NCI-H2107 treated with DMSO at 0.1 percent for 48 hours (cell line): ENCODE measurements around the gene TRIP12.
"Not testable (repeated sequence)": the region's sequence is repeated elsewhere in the genome, so short reads cannot be mapped to it uniquely, and the experiment has no call there.

ENCODE experiments used
- DNase-seq: peaks from one replicate; lab custom pipeline; 2025; ENCODE audit not compliant: unreplicated experiment; lab: John Stamatoyannopoulos, UW

The TRIP12 gene

DNA sequence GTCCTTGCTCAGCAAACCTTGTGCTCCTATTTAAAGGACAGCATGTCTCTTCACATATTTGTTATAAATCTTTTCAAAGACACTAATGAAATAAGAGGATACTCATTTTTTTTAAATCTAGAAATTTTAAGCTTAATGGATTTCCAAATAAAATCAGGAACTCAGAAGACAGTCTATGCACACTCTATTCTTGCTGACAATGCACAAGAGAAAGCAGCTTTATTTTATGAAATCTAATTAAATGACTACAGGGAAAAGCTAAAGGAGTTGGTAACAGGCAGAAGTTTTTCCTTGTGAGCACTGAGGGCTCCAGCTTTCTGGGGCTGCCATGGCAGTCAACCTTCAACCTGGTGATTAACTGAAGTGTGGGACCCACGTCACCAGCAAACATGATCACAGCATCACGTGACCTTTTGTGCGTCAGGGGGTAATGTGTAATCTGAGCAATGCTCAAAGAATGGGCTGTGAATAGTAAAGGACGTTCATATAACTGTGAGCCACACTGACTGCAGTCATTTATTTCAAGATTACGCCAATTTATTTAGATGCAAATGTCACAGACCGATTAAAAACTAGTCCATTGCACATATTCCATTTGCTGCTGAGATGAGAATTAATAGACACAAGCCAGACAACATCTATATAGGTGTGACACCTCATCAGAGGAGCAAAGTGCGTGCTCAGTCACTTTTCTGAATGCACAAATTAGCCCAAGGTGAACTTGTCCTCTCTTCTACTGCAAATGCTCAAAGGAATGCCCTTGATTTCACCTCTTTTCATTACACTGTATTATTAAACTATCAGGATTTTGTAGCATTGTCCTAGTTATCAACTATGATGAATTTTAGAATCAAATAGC is 195.9 kb downstream of the TRIP12 start:
- peak; percentile 55 for DNase-seq

DNA sequence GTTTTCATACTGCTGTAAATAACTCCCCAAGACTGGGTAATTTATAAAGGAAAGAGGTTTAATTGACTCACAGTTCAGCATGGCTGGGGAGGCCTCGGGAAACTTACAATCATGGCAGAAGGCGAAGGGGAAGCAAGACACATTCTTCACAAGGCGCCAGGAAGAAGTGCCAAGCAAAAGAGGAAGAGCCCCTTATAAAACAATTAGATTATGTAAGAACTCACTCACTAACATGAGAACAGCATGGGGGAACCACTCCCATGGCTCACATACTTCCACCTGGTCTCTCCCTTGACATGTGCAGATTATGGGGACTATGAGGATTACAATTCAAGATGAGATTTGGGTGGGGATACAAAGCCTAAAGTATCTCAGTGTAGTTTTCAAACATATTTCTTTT is 198.6 kb downstream of the TRIP12 start:
- DNase-seq: not testable (repeated sequence)

DNA sequence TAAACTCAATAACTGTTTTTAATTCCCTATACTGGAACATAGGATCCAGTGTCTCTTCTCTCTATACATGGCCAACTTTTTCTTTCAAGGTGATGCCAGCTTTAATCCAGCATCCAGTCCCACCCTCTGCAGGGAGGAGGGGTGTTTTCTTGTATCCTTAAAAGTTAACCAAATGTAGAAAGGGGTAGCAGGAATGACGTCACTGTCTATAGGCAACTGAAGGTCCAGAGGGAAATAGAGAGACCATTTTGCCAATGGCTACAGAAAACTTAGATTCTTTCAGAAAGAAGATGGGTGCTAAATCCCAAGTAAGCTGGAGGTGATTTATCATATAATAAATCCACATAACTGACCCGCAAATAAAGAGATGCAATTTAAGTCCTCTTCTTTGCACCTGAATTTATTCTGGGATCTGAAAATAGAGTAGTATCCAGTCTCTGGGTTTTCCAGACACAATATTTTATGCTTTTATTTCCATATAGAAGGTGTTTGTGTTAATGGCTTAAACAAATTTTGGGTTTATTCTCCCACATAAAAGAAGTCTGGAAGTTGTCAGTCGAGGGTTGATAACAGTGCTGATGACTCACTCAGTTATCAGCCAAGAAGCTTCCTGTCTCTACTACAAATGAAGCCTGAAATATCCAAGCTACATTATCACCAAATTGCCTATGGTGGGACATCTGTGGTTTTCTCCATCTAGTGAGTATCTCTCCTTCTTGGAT is 201.7 kb downstream of the TRIP12 start:
- DNase-seq: no peak

DNA sequence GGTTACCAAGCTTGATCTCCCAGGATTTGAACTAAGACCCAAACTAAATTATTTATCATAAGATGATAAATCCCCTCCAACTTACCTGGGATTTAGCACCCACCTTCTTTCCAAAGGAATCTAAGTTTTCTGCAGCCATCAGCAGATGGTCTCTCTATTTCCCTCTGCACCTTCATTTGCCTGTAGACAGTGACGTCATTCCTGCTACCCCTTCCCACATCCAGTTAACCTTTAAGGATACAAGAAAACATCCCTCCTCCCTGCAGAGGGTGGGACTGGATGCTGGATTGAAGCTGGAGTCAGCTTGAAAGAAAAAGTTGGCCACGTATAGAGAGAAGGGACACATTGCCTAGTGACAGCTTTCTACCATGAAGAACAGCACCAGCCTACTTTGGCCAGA is 203.8 kb downstream of the TRIP12 start:
- DNase-seq: no peak

DNA sequence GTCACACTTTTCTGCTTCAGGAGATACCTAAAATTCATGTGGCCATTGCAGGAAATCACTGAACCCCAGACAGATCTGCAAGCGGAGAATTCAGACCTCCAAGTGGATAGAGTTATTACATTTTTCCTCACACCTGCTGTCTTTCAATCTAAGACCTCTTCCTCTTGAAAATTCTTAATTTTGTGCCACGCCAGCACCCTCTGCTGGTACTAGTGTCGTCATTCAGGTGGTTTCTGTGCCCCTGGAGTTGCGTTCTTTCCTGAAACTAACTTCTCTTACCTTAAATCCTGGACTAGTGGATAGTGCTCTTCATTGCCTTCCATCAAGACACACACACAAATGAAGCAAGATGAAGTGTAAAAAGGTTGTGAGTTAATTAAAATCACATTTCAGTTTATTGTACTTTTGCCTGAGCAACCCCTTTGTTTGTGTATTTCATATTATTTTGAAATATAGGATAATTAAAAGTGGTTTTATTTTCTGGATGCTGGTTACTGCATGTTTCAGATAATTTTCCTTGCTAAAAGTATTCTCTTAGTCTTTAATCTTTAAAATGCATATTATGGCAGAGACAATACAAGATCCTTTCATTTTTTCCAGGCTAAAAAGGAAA is 205.8 kb downstream of the TRIP12 start:
- DNase-seq: peak; percentile 70

DNA sequence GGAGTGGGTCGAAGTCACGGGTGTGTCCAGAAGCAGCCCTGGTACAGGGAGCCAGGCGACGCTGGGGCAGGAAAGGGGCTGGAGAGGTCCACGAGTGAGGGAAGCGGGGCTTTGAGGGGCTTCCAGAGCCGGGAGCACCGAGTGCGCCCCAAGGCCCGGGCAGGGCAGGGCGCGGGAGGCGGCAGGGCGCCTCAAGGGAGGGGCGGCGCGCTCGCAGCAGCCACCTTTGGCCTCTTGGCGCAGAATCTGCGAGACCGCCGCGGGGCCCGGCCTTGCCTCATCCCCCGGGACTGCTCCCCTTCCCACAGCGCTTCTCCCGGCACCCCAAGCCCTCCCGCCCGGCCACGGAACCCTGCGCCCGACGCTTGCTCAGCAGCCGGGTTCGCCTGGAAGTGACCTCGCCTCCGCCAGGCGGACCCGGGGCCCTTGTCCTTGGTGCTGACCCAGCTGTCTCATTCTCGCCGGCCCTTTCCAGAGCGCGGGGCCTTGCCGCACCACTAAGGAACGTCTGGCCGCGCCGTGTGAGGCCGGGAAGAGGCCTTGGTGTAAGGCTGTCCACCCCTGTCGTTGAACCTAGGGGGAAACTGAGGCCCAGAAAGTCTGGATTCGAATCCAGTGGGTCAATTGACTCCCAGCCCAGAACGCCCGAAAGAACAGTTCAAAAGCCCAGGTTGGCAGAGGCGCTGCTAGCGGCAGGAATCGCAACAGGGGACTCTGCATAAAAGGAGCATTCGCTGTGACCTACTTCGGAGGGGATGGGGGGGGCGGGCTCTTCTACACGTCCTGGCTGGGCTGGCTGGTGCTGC is 206.9 kb downstream of the TRIP12 start:
- DNase-seq: peak; percentile 34

DNA sequence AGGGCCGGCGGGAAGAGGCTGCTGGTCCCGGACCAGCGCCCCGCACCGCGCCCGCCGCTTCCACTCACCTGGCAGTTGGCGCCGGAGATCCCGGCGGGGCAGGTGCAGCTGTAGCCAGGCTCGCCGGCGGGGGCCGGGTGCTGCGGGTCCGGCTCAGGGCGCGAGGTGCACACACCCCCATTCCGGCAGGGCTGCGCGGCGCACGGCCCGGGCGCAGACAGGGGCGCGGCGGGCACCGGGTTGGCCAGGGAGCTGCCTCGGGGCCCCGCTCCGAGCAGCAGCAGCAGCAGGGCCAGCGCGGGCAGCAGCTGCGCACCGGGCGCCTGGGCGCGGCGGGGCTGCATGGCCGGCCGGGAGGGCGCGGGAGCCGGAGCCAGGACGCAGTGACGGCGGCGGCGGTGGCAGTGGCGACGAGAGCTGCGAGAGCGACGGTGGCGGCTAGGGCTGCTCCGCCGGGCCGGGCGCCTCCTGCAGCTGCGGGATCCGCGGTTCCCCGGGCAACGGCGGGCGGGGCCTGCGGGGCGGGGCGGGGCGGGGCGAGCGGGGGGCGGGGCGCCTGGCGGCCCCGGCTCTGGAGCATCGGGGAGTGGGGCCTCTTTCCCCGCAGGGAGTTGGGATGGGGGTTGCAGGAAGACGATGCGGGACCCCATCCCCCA is 207.6 kb downstream of the TRIP12 start, which contains the start of gene DNER:
TSS of gene DNER (minus strand) at position 476 of the 656 bp plus-strand sequence. CDS start at position 344, 132 bp downstream.
- peak; percentile 4 for DNase-seq
